Gastroesophageal sphincter (tissue), 4 donors: ENCODE measurements around the gene IMMP2L. TPM values are rescaled to one million over a fixed set of nuclear protein-coding genes. Genes with fewer than 3 reads are reported as not detected.

ENCODE experiments used
- ATAC-seq: fragments of 150-250 bp; one replicate; pipeline ENCODE4 v1.9.1; 2016; ENCODE audit warnings: mild to moderate bottlenecking, moderate library complexity
- H3K27ac ChIP-seq, 4 donors: fragments of 200-600 bp; sonication (generic) in 3 of 4; 1 replicate in 3 of 4; 2 replicates in 1 of 4; pipeline ENCODE4 v1.5.1; 2016 to 2019
- H3K27me3 ChIP-seq: fragments of 200-600 bp; sonication (generic); one replicate; pipeline ENCODE4 v1.5.1; 2019
- H3K36me3 ChIP-seq, 2 donors: fragments of 200-600 bp; sonication (generic); one replicate each; pipeline ENCODE4 v1.5.1; 2019; ENCODE audit warnings: control low read depth in 1 of 2
- H3K4me1 ChIP-seq, 3 donors: fragments of 200-600 bp; sonication (generic); 1 replicate in 2 of 3; 2 replicates in 1 of 3; pipeline ENCODE4 v1.5.1; 2016 to 2019; ENCODE audit warnings: control low read depth in 2 of 3
- H3K4me3 ChIP-seq, 2 donors: fragments of 200-600 bp; sonication (generic); one replicate each; pipeline ENCODE4 v1.5.1; 2019; ENCODE audit warnings: mild to moderate bottlenecking in 1 of 2, moderate library complexity in 1 of 2
- H3K9me3 ChIP-seq, 3 donors: fragments of 200-600 bp; sonication (generic); one replicate each; pipeline ENCODE4 v1.5.1; 2017 to 2019; ENCODE audit warnings: control low read depth in 2 of 3
- CTCF ChIP-seq, 4 experiments: fragments of 200-600 bp in 2 of 4; fragments of 450-650 bp in 2 of 4; sonication (generic) in 1 of 4; IDR thresholded peaks; one replicate each; pipeline ENCODE4 v1.5.1; 2017 to 2019; ENCODE audit warnings: antibody characterized with exemption in 4 of 4, mild to moderate bottlenecking in 2 of 4, moderate library complexity in 2 of 4
- EP300 ChIP-seq: sonication (generic); formaldehyde crosslinking; IDR thresholded peaks from one replicate; pipeline ENCODE4 v1.6.1; 2017; ENCODE audit warnings: antibody characterized with exemption, mild to moderate bottlenecking
- POLR2A ChIP-seq, 2 donors: fragments of 450-650 bp; IDR thresholded peaks; one replicate each; pipeline ENCODE4 v1.6.1; 2017; ENCODE audit warnings: antibody characterized with exemption in 2 of 2, mild to moderate bottlenecking in 2 of 2, moderate library complexity in 1 of 2
- POLR2AphosphoS5 ChIP-seq: sonication (generic); formaldehyde crosslinking; IDR thresholded peaks from one replicate; pipeline ENCODE4 v1.6.1; 2017; ENCODE audit warnings: antibody characterized with exemption
- WGBS, 2 donors: methylation state at CpG; one replicate each; pipeline ENCODE4 v1.1.5; 2018; ENCODE audit warnings: low coverage in 1 of 2; 5-methylcytosine and 5-hydroxymethylcytosine counted together
- total RNA-seq, 4 donors: library from RNA; depleted of rRNA; stranded (reverse); fragments of >200 nt; gene quantifications; one replicate each; pipeline ENCODE4 v1.1.0, GENCODE V29; 2016

Gene IMMP2L
- total RNA-seq, 4 donors from 2014 or later = 13.6 to 38.5 (median 30.1) TPM

- no peaks in the 10 kb centered on the region for H3K27me3 ChIP-seq
- no peak for ATAC-seq
- H3K9me3 ChIP-seq = no peaks in the 10 kb centered on the region
- H3K4me1 ChIP-seq = peaks cover 0 to 13% (median 0%) of the 10 kb centered on the region in 3 donors
- no peaks in the 10 kb centered on the region for H3K36me3 ChIP-seq
- no peak overlapping the region for H3K4me3 ChIP-seq
- 27 to 49% methylated on average over 1 to 2 of the region's 2 CpGs for WGBS, 2 donors
- no peak for TF ChIP-seq POLR2A (IDR thresholded peaks at IDR 0.05)
- TF ChIP-seq EP300 = no peak
- TF ChIP-seq CTCF (IDR thresholded peaks at IDR 0.05) = no peak
- TF ChIP-seq POLR2AphosphoS5 = no peak
- H3K27ac ChIP-seq = no peak overlapping the region
Measured at GRCh38 chr7:111086532-111086931, 475.8 kb downstream of the IMMP2L start.

GRCh38 chr7:111085356-111085755 lies 476.9 kb downstream of the IMMP2L start:
- 96 to 100% methylated on average over 1 to 3 of the region's 3 CpGs for WGBS, 2 donors
- TF ChIP-seq POLR2AphosphoS5 = no peak
- no peak for TF ChIP-seq EP300
- TF ChIP-seq POLR2A (IDR thresholded peaks at IDR 0.05) = no peak
- no peak for TF ChIP-seq CTCF (IDR thresholded peaks at IDR 0.05)

GRCh38 chr7:111083413-111083812 lies 478.9 kb downstream of the IMMP2L start:
- WGBS, 2 donors = 66% methylated on average over 4 to 5 of the region's 5 CpGs
- no peaks in the 10 kb centered on the region for H3K27me3 ChIP-seq
- peaks cover 0 to 6% (median 0%) of the 10 kb centered on the region in 3 donors for H3K4me1 ChIP-seq
- H3K27ac ChIP-seq = no peak overlapping the region
- no peak for ATAC-seq
- TF ChIP-seq CTCF (IDR thresholded peaks at IDR 0.05) = no peak
- no peak for TF ChIP-seq POLR2A (IDR thresholded peaks at IDR 0.05)
- no peak for TF ChIP-seq POLR2AphosphoS5
- no peak for TF ChIP-seq EP300
- H3K9me3 ChIP-seq = no peaks in the 10 kb centered on the region
- no peak overlapping the region for H3K4me3 ChIP-seq
- H3K36me3 ChIP-seq = no peaks in the 10 kb centered on the region

More at GRCh38 chr7:111085356-111085755, 476.9 kb downstream of the IMMP2L start:
- Histone ChIP-seq H3K36me3 (no peaks in the 10 kb centered on the region), H3K27ac (no peak overlapping the region), H3K4me1 (peaks cover 0 to 11% (median 0%) of the 10 kb centered on the region in 3 donors), H3K9me3 (no peaks in the 10 kb centered on the region), H3K4me3 (no peak overlapping the region), H3K27me3 (no peaks in the 10 kb centered on the region)
- no peak for ATAC-seq

GRCh38 chr7:111082351-111082750 lies 479.9 kb downstream of the IMMP2L start:
- no peak for ATAC-seq
- Histone ChIP-seq H3K4me1 (peaks cover 0 to 6% (median 0%) of the 10 kb centered on the region in 3 donors), H3K9me3 (no peaks in the 10 kb centered on the region), H3K36me3 (no peaks in the 10 kb centered on the region), H3K27ac (no peak overlapping the region), H3K4me3 (no peak overlapping the region), H3K27me3 (no peaks in the 10 kb centered on the region)
- 46 to 59% methylated on average over 4 of the region's 4 CpGs for WGBS, 2 donors
- no peak for TF ChIP-seq EP300
- TF ChIP-seq POLR2A (IDR thresholded peaks at IDR 0.05) = no peak
- TF ChIP-seq CTCF (IDR thresholded peaks at IDR 0.05) = no peak

- peaks cover 0 to 2% (median 0%) of the 10 kb centered on the region in 3 donors for H3K4me1 ChIP-seq
- TF ChIP-seq POLR2A (IDR thresholded peaks at IDR 0.05) (no peak), EP300 (no peak), POLR2AphosphoS5 (no peak)
- H3K27me3 ChIP-seq = no peaks in the 10 kb centered on the region
- H3K36me3 ChIP-seq = no peaks in the 10 kb centered on the region
- no peak for ATAC-seq
- H3K9me3 ChIP-seq = no peaks in the 10 kb centered on the region
- no peak overlapping the region for H3K4me3 ChIP-seq
- H3K27ac ChIP-seq = no peak overlapping the region
- 93 to 100% methylated on average over 2 to 4 of the region's 4 CpGs for WGBS, 2 donors
Measured at GRCh38 chr7:111081546-111082267, 480.6 kb downstream of the IMMP2L start.
